ENCODE data around the gene EEF1AKMT1.

- TF ChIP-seq CTCF (conservative IDR thresholded peaks at IDR 0.05) (no peak), ZFX (IDR thresholded peaks at IDR 0.05) (no peak)
These were observed 88.7 kb downstream of the EEF1AKMT1 start for GRCh38 chr13:20685092-20685491.
